Stomach (tissue), 4 donors: ENCODE data around the gene MED8.

Experiments used
- EP300 ChIP-seq: sonication (generic); formaldehyde crosslinking; IDR thresholded peaks from one replicate; pipeline ENCODE4 v1.6.1; 2017; ENCODE audit warnings: antibody characterized with exemption
- POLR2A ChIP-seq, 4 donors: fragments of 450-650 bp; IDR thresholded peaks; one replicate each; pipeline ENCODE4 v1.6.1; 2016; ENCODE audit warnings: antibody characterized with exemption in 4 of 4, control low read depth in 2 of 4, mild to moderate bottlenecking in 1 of 4, moderate library complexity in 1 of 4
- POLR2AphosphoS5 ChIP-seq, 3 donors: sonication (generic); formaldehyde crosslinking; IDR thresholded peaks; one replicate each; pipeline ENCODE4 v1.6.1; 2016; ENCODE audit warnings: antibody characterized with exemption in 3 of 3
- TF ChIP-seq, protein P1 (sequence below), 7 experiments: fragments of 450-650 bp in 4 of 7; fragments of 200-600 bp in 3 of 7; sonication (generic) in 3 of 7; IDR thresholded peaks; one replicate each; pipeline ENCODE4 v1.5.1; 2016 to 2019; ENCODE audit warnings: antibody characterized with exemption in 7 of 7, control low read depth in 2 of 7, mild to moderate bottlenecking in 1 of 7

- TF ChIP-seq, protein P1, sequence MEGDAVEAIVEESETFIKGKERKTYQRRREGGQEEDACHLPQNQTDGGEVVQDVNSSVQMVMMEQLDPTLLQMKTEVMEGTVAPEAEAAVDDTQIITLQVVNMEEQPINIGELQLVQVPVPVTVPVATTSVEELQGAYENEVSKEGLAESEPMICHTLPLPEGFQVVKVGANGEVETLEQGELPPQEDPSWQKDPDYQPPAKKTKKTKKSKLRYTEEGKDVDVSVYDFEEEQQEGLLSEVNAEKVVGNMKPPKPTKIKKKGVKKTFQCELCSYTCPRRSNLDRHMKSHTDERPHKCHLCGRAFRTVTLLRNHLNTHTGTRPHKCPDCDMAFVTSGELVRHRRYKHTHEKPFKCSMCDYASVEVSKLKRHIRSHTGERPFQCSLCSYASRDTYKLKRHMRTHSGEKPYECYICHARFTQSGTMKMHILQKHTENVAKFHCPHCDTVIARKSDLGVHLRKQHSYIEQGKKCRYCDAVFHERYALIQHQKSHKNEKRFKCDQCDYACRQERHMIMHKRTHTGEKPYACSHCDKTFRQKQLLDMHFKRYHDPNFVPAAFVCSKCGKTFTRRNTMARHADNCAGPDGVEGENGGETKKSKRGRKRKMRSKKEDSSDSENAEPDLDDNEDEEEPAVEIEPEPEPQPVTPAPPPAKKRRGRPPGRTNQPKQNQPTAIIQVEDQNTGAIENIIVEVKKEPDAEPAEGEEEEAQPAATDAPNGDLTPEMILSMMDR (IDR thresholded peaks at IDR 0.05): peak in 4 of 7 experiments; percentile 58 to 69 (median 60)
- TF ChIP-seq POLR2AphosphoS5 (IDR thresholded peaks at IDR 0.05) (peak in 1 of 3 donors; percentile 42), POLR2A (IDR thresholded peaks at IDR 0.05) (no peak), EP300 (no peak)
These were observed 25.1 kb upstream of the MED8 start for GRCh38 chr1:43414634-43415223.
